Dendritic cell treated with granulocyte-macrophage colony-stimulating factor and Interleukin-4, amounts not matched to agents 40 ng/mL and 50 ng/mL, for 4 days (primary cell): ENCODE measurements around the gene ADD1.
A peak's percentile ranks its signal among the peaks of the same experiment; 100 is the strongest.

Source experiments
- H3K27ac Mint-ChIP-seq: one replicate; pipeline ENCODE4 v1.8.0; 2022; ENCODE audit warnings: mild to moderate bottlenecking, mixed read lengths
- H3K27me3 Mint-ChIP-seq: one replicate; pipeline ENCODE4 v1.8.0; 2022; ENCODE audit warnings: mild to moderate bottlenecking, mixed read lengths
- H3K36me3 Mint-ChIP-seq: one replicate; pipeline ENCODE4 v1.8.0; 2022; ENCODE audit warnings: low read depth, mixed read lengths
- H3K4me1 Mint-ChIP-seq: one replicate; pipeline ENCODE4 v1.8.0; 2022; ENCODE audit warnings: low read depth, mixed read lengths
- H3K4me3 Mint-ChIP-seq: one replicate; pipeline ENCODE4 v1.8.0; 2022; ENCODE audit warnings: mild to moderate bottlenecking, moderate library complexity, mixed read lengths
- H3K9me3 Mint-ChIP-seq: one replicate; pipeline ENCODE4 v1.8.0; 2022; ENCODE audit warnings: mixed read lengths
- intact Hi-C: fragments of 100-400 bp; cut with micrococcal nuclease; formaldehyde crosslinking; loops from one replicate; pipeline ENCODE4 v1.15.0; 2022

Gene ADD1

DNA sequence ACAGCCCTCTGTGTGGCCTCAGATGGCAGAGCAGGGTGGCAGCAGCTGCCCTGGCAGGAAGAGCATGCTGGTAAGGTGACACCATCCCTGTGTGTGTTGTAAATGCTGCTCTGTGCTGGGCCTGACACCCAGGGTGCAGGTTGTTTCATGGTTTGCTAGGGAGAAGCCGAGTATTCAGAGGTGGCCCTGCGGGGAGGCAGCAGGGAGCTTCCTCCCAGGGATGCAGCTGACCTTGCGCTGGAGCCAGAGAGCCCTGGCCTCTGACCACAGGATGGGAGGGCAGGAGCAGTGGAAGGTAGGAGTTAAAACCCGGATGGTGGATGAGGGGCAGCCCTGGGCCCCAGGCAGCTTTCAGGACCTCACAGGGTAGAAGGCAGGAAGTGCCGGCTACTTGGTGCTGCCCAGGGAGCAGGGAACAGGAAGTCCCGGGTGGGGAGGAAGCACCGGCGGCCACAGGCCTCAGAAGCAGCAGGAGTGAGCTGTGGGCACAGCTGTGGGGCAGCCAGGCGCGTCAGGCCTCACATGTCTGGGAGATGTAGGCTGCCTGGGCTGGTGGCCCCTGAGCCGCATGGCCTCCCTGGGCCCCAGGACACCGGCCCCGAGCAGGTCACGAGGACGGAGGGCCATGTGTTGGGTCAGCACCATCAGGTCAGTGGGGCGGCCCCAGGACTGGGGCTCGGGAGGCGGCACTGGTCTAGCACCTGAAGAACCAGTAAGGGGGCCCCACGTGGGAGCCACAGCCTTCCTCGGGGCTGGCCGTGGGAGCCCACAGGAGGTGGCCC lies 31.6 kb upstream of the ADD1 start:
- peak overlapping the region; percentile 82 for H3K27ac Mint-ChIP-seq
- H3K27me3 Mint-ChIP-seq = no peaks in the 10 kb centered on the region
- H3K36me3 Mint-ChIP-seq = peaks cover 95% of the 10 kb centered on the region
- peak overlapping the region; percentile 75 for H3K4me3 Mint-ChIP-seq
- H3K4me1 Mint-ChIP-seq = peaks cover 93% of the 10 kb centered on the region
- no peaks in the 10 kb centered on the region for H3K9me3 Mint-ChIP-seq
- intact Hi-C loops = loop anchor here (1.0 kb wide), 1 partner anchor 11 kb away; no protein-coding TSS in a partner anchor

DNA sequence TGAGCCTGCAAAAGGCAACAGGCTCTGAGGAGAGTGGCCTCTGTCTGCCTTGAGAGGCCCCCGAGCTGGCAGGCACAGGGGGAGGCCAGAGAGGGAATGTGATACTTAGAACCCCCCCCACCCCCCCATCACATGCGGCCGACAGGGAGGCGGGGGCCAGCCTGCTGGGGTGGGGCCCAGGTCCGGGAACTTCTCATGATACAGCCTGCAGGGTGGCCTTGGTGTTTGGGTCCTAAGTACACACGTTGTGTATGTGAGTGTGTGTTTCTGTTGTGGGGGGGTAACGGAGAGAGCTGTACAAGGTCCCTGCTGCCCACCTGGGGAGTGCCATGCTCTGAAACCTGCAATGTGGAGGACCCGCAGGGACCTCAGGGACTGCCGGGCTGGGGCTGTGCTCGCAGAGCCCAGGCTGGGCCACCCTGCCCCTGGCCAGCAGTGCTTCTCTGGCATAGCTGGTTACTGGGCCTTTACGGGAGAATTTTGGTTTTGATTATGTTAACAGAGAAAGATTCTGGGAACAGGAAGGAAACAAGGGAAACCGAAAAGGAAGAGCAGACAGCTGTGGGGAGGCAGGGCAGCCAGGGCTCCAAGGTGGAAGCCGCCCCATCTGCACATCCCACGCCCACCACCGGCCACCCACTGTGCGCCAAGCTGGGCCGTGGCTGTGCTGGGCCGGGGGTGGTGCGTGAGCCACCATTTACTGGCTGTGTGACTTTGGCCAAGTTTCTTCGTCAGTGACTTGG lies 30.9 kb upstream of the ADD1 start:
- Mint-ChIP-seq H3K4me3 (peak overlapping the region; percentile 75), H3K4me1 (peaks cover 93% of the 10 kb centered on the region), H3K27ac (peak overlapping the region; percentile 82), H3K36me3 (peaks cover 95% of the 10 kb centered on the region), H3K27me3 (no peaks in the 10 kb centered on the region), H3K9me3 (no peaks in the 10 kb centered on the region)
- intact Hi-C loops = loop anchor here (1.0 kb wide), 1 partner anchor 11 kb away; no protein-coding TSS in a partner anchor

GRCh38 chr4:2813446-2814405 lies 29.9 kb upstream of the ADD1 start:
- no peaks in the 10 kb centered on the region for H3K9me3 Mint-ChIP-seq
- H3K27me3 Mint-ChIP-seq = no peaks in the 10 kb centered on the region
- intact Hi-C loops = no loop called here
- peaks cover 86% of the 10 kb centered on the region for H3K4me1 Mint-ChIP-seq
- H3K36me3 Mint-ChIP-seq = peaks cover 91% of the 10 kb centered on the region
- peak overlapping the region; percentile 42 for H3K4me3 Mint-ChIP-seq
- no peak overlapping the region for H3K27ac Mint-ChIP-seq

GRCh38 chr4:2814627-2815270 lies 28.9 kb upstream of the ADD1 start:
- Mint-ChIP-seq H3K4me1 (peaks cover 85% of the 10 kb centered on the region), H3K36me3 (peaks cover 94% of the 10 kb centered on the region), H3K4me3 (no peak overlapping the region), H3K27ac (no peak overlapping the region), H3K27me3 (no peaks in the 10 kb centered on the region), H3K9me3 (no peaks in the 10 kb centered on the region)
- intact Hi-C loops = loop anchor here (5.0 kb wide), 1 partner anchor 42 kb away; no protein-coding TSS in a partner anchor

DNA sequence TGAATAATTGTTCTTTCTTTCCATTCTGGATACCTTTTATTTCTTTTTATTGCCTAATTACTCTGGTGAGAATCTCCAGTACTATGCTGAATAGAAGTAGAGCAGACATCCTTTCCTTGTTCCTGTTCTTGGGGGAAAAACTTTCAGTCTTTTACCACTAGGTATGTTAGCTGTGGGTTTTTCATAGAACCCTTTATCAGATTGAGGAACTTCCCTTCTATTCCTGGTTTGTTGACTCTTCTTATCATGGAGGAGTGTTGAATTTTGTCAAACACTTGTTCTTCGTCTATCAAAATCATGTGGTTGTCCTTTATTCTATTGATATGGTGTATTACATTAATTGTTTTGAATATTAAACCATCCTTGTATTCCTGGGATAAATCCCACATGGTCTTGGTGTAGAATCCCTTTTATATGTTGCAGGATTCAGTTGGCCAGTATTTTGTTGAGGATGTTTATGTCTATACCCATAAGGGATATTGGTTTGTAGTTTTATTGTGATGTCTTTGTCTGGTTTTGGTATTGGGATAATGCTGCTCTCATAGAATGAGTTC lies 27.2 kb upstream of the ADD1 start:
- H3K36me3 Mint-ChIP-seq = peaks cover 94% of the 10 kb centered on the region
- H3K4me1 Mint-ChIP-seq = peaks cover 77% of the 10 kb centered on the region
- intact Hi-C loops = loop anchor here (5.0 kb wide), 1 partner anchor 44 kb away; no protein-coding TSS in a partner anchor
- no peaks in the 10 kb centered on the region for H3K27me3 Mint-ChIP-seq
- no peaks in the 10 kb centered on the region for H3K9me3 Mint-ChIP-seq
- peak overlapping the region; percentile 46 for H3K27ac Mint-ChIP-seq
- peak overlapping the region; percentile 62 for H3K4me3 Mint-ChIP-seq

DNA sequence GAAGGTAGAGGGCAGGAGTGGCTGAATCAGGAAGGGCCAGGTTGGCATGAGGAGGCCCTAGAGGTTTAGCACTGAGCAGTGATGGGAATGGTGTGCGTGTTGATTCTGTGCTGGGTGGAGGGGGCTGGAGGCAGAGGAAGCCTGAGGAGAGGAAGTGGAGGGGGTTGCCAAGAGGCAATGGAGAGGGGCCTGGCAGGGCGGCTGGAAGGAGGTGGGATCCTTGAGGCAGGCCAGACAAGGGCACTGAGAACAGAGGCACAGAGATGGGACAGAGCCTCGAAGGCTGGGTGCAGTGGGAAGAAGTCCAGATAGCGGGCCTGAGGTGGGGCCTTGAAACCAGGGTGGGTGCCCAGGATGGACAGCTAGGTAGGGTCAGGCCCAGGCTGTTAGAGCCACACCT lies 26.5 kb upstream of the ADD1 start:
- peak overlapping the region; percentile 62 for H3K4me3 Mint-ChIP-seq
- no peaks in the 10 kb centered on the region for H3K27me3 Mint-ChIP-seq
- peaks cover 94% of the 10 kb centered on the region for H3K36me3 Mint-ChIP-seq
- intact Hi-C loops = loop anchor here (5.0 kb wide), 1 partner anchor 45 kb away; no protein-coding TSS in a partner anchor
- H3K4me1 Mint-ChIP-seq = peaks cover 73% of the 10 kb centered on the region
- H3K27ac Mint-ChIP-seq = peak overlapping the region; percentile 46
- no peaks in the 10 kb centered on the region for H3K9me3 Mint-ChIP-seq

- no peaks in the 10 kb centered on the region for H3K9me3 Mint-ChIP-seq
- H3K27ac Mint-ChIP-seq = peak overlapping the region; percentile 46
- H3K4me1 Mint-ChIP-seq = peaks cover 73% of the 10 kb centered on the region
- H3K27me3 Mint-ChIP-seq = no peaks in the 10 kb centered on the region
- H3K36me3 Mint-ChIP-seq = peaks cover 94% of the 10 kb centered on the region
- intact Hi-C loops = loop anchor here (5.0 kb wide), 1 partner anchor 46 kb away; no protein-coding TSS in a partner anchor
- peak overlapping the region; percentile 62 for H3K4me3 Mint-ChIP-seq
Measured at GRCh38 chr4:2817701-2818350, 25.8 kb upstream of the ADD1 start.

GRCh38 chr4:2818351-2818939 lies 25.2 kb upstream of the ADD1 start:
- Mint-ChIP-seq H3K36me3 (peaks cover 94% of the 10 kb centered on the region), H3K27ac (no peak overlapping the region), H3K4me1 (peaks cover 73% of the 10 kb centered on the region)

GRCh38 chr4:2819244-2820215 lies 24.1 kb upstream of the ADD1 start:
- H3K4me3 Mint-ChIP-seq = no peak overlapping the region
- H3K9me3 Mint-ChIP-seq = no peaks in the 10 kb centered on the region
- peaks cover 94% of the 10 kb centered on the region for H3K36me3 Mint-ChIP-seq
- intact Hi-C loops = loop anchor here (5.0 kb wide), 1 partner anchor 47 kb away; no protein-coding TSS in a partner anchor
- no peaks in the 10 kb centered on the region for H3K27me3 Mint-ChIP-seq
- H3K27ac Mint-ChIP-seq = no peak overlapping the region
- H3K4me1 Mint-ChIP-seq = peaks cover 65% of the 10 kb centered on the region

More at GRCh38 chr4:2818351-2818939, 25.2 kb upstream of the ADD1 start:
- Mint-ChIP-seq H3K27me3 (no peaks in the 10 kb centered on the region), H3K9me3 (no peaks in the 10 kb centered on the region), H3K4me3 (no peak overlapping the region)
- intact Hi-C loops = loop anchor here (5.0 kb wide), 1 partner anchor 46 kb away; no protein-coding TSS in a partner anchor

DNA sequence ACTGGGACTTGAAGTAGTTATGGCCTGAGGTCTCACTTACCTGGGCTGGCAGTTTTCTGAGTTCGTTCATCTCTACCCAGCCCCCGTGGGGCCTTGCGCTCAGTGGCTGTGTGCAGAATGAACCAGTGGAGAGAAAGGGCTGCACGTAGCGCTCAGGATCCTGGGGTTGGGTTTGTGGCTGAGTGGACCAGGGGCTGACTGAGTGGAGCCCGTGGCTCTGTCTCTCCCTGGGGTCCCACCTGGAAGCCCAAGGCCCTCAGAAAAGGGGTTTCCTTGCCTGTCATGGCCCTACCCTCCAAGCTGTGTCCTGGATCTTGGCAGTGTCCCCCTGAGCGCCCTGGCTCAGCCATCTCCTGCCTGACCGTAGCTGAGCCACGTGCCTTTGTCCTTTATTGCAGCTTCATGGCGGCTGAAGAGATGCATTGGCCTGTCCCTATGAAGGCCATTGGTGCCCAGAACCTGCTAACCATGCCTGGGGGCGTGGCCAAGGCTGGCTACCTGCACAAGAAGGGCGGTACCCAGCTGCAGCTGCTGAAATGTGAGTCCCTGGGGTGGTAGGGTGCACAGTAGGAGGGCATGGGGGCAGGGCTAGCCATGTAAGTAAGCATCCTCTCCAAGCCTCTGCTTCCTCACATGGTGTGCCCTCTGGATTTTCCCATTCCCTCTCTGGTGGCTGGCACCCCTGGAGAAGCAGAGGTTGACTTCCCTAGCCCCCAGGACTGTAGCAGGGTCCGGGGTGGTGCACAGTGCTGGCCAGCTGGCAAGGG lies 23.2 kb upstream of the ADD1 start:
- H3K4me1 Mint-ChIP-seq = peaks cover 59% of the 10 kb centered on the region
- no peaks in the 10 kb centered on the region for H3K27me3 Mint-ChIP-seq
- no peak overlapping the region for H3K4me3 Mint-ChIP-seq
- intact Hi-C loops = no loop called here
- peaks cover 94% of the 10 kb centered on the region for H3K36me3 Mint-ChIP-seq
- no peak overlapping the region for H3K27ac Mint-ChIP-seq
- no peaks in the 10 kb centered on the region for H3K9me3 Mint-ChIP-seq
